NCI-H128 (cell line): ENCODE results near the gene XPA.
"Not testable (repeated sequence)": the region's sequence is repeated elsewhere in the genome, so short reads cannot be mapped to it uniquely, and the experiment has no call there.

Source experiments
- DNase-seq: peaks from one replicate; lab custom pipeline; 2025; ENCODE audit not compliant: unreplicated experiment; lab: John Stamatoyannopoulos, UW

XPA gene

DNA sequence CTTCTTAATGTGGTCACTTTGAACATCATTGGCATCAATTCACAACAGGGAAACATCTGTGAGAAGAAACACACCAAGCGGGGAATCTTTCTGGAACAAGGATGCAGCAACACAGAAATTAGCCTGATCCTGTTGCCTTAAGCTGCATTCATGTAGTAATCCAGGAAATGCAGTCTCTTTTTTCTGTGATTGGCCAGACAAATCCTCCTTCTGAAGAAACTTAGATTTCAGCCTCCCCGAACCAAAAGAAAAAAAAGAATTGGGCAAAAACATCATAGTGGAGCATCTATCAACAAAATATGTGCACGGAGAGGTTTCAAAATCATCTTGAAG is 7.2 kb upstream of the XPA start:
- DNase-seq, result no peak

DNA sequence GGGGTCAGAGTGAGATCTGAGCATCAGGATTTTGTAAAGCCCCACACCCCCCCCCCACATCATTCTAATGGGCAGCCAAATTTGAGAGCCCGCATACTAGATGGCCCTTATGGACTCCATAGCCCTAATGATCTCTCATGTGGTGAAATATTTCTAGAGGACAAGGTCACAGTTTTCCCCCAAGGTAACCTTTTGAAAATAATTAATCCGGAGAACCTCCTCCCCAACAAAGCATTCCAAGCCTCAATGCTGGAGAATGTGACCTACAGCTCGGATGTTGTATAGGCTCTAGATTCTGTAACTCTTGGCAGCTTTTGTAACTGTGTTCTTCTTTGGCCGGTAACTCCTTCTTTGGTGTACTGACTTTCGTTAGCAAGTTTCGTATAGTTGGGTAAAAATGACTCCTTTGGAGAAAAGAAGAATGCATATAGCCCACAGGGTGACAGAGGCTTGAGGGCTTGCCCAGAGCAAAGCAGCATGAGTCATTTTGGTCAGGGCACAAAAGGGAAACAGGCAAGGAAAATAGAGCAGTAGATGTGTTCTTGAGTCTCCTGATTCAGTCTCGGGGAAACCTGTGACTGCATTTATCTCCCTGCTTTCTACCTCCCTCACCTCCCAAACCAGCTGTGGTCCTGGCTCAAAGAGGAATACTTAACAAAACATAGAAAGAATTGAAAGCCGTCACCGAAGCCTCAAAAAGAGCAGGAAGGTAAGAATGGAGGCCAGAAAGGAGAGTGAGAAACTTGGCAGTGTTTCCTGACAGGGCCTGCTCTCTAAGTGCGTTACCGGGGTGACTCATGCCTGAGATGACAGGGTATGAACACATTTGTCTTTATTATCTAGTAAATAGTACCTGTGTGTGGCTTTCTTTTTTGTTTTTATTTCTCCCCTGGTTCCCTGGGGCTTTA is 6.6 kb upstream of the XPA start:
- DNase-seq, result no peak

DNA sequence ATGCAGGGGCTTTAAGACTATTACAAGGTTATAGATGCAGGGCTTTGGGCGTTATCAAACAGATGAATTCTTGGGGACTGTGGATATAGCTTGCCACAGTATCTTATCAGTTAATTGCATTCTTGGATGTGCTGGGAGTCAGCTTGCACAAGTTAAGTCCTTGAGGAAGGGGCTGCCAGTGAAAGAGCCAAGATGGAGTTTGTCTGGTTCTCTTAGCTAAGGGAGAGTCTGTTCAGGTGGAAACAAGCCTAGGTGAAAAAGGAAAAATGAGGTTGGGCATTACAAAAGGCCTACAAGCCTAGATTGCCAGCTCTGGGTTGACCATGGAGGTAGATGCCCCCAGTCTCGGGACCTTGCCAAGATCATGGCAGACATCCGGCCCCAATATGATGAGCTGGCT is 2.7 kb upstream of the XPA start:
- not testable (repeated sequence) for DNase-seq

DNA sequence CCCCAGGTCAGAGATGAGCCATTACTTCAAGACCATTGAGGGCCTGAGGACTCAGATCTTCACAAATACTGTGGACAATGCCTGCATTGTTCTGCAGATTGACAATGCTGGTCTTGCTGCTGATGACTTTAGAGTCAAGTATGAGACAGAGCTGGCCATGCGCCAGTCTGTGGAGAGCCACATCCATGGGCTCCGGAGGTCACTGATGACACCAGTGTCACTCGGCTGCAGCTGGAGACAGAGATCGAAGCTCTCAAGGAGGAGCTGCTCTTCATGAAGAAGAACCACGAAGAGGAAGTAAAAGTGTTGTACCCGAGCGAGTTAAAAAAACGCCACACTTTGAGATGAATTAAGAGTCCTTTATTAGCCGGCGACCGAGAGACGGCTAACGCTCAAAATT is 2.1 kb upstream of the XPA start:
- DNase-seq, result not testable (repeated sequence)

DNA sequence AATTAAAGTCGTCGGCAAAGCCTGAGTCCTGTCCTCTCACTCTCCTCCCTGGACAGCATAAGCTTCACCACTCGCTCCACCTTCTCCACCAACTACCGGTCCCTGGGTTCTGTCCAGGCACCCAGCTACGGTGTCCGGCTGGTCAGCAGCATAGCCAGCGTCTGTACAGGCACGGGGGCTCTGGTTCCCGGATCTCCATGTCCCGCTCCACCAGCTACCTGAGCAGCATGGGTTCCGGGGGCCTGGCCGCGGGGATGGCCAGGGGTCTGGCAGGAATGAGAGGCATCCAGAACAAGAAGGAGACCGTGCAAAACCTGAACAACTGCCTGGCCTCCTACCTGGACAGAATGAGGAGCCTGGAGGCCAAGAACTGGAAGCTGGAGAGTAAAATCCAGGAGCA is 1.7 kb upstream of the XPA start:
- DNase-seq, result no peak

DNA sequence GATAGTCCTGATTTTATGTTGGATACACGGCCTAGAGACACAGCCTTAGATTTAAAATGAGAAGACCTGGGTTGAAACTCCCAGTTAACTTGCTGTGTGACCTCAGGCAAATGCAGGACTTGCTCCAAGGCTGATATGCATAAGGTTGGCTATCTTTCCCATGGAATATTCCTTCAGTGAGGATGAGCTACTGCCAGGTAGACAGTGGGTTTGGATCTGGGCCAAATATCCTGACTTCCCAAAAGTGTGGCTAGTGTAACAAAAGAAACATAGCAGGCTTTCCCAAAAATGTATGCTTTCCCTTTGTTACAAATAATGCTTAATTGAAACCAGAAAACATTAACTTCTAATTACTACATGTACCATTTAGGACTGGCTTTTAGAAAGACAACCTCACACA is 697 bp upstream of the XPA start:
- no peak for DNase-seq

DNA sequence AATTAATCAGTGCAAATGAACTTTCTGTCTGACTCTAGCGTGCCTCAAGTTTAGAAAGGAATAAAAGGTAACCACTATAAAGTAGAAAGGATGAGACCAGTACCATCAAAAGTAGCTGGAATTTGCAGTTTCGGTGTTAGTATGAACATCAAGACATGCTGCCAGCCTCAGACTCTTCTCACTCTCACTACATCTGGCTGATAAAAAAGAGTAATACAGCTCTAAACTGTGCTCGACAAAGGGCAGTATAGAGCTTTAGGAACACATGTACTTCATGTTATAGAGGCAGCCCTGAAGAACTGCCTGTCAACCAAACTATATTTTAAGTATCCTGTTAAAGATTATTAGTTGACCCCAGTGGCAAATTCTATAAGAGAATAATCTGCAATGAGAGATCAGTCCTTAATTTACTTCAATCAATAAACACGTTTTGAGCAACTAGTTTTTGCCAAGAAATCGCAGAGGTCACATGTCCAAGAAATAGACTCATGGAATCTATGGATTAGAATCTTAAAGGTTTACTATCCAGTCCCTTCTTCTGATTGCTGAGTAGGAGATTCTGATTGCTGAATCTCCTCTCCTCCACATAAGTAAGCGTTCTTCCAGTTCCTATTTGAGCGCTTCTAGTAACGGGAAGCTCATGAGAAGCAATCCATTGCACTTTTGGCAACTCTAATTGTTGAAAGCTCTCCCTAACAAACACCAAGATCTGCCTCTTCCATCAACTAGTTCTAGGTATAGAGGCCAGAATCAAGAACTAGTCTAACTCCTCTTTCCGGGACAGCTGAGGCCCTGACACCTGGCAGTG is 941 bp downstream of the XPA start:
- no peak for DNase-seq

DNA sequence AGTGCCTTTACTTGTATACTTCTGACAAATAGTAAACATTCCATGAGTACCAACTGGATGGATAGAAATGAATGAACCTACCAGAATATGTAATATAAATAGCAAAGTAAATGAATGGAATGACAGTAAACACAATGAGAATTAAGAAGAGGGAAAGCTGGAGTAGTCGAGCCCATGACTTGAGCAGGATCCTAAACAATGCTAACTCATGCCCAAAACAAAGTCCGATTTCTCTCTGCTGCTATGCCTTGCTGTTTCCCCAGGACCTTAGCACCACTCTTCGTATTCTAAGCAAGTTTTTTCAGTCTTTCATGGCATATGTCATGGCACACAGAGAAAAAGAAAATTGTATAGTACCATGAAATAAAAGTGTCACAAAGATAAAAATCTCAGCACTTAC is 1.8 kb downstream of the XPA start:
- DNase-seq, result no peak

DNA sequence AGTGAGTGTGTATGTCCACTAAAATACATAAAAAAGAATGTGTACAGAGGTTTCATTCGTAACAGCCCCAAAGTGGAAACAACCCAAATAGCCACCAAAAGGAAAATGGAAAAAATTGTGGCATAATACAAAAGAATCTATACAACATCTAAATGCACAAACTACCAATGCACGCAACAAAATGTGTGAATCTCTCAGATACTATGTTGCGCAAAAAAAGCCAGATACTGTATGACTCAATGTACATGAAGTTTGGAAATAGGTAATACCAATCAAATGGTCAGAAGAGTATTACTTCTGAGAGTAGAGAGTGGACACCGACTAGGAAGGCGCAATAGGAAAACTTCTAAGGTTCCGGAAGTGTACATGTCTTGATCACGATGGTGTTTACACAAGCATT is 2.4 kb downstream of the XPA start:
- DNase-seq, result no peak

DNA sequence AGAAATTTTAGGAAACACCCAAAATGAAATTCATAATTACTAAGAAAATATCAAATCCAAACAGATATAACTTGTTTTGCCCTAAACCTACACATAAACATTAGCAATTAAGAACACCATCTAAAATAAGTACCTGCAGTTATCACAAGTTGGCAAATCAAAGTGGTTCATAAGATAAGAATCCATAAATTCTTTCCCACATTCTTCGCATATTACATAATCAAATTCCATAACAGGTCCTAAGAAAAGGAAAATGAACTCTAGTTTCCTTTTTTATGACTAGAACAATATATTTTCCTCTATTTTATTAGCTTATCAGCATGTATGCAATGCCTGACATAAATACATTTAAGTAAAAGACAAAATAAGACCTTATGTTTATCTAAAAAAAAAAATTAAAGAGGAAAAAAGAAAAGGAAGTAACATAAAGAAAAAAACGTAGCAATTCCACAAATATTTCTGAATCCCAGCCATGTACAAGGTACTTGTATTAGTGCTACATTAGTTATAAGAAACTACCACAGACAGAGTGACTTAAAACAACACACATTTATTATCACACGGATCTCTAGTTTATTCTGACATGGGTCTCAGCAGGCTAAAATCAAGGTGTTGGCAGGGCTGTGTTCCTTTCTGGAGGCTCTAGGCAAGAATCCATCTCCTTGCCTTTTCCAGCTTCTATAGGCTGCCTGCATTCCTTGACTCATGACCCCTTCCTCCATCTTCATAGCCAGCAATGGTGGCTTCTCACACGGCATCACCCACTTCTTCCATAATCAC is 7.5 kb downstream of the XPA start:
- no peak for DNase-seq

DNA sequence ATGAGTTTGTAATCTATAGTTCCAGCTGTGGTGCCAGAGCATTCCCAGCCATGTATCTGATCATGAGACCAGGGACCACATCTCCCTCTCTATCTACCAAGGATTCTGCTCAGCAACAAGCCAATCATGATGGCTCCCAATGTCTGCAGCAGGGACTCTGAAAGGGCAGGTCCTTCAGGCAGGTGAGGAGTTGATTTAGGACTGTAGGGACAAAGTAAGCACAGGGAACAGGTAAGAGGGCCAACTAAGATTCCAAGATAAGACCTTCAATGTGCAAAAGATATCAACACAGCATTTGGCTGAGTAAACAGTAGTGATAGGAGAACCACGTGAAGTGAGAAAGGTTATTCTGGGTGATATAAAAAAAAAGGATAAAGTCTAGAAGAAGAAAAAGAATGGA is 8.5 kb downstream of the XPA start:
- no peak for DNase-seq

DNA sequence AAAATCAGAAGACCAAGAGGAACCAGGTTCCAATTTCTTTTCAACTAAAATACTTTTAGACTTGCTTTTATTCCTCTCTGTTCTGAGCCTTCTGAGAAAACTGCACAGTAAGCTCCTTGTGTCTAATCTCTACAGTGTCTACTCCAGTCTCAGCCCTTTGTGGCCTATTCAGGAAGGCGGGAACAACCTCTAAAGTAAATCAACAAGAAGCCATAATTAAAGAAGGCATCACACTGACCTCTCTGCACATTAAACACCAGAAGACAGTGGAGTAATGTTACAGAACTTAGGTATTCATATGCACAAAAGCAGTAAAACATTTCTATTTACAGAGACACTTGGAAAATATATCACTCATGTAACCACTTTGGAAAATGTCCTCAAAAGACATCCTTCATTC is 14.9 kb downstream of the XPA start:
- DNase-seq, result no peak

DNA sequence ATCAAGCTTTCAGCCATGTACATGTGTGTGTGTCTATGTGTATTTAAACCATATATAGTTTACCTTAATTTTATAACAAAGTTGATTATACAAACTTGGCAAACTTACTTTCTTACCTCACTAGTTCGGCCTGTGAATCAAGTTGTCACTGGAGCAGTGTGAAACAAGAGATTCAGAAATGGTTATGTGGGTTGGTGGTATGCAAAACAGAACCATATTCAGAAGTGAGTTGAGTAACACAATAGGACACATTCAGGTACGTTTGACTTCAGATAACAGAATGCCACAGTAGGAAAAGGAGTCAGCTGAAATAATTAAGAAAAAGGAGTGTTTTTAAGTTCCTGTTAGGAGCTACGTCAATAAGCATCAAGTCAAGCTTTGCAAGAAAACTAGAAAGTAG is 21.5 kb downstream of the XPA start:
- no peak for DNase-seq

DNA sequence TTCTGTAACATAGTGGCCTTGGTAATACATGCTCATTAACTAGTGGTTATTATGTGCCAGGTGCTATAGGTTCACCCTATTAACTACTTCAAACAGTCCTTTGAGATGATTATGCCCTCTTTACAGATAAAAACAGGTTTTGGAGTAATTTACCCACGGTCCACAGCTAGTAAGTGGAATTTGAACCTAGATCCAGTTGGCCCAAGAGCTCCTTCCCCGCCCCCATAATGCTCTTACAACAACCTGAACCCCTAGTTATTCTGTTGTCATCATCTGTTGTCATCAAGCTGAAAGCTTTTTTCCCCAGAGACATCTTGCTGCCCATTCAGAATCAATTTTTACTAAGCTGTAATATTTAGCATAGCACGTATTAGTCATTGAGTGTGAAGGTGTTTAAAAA is 23.2 kb downstream of the XPA start:
- DNase-seq, result no peak

DNA sequence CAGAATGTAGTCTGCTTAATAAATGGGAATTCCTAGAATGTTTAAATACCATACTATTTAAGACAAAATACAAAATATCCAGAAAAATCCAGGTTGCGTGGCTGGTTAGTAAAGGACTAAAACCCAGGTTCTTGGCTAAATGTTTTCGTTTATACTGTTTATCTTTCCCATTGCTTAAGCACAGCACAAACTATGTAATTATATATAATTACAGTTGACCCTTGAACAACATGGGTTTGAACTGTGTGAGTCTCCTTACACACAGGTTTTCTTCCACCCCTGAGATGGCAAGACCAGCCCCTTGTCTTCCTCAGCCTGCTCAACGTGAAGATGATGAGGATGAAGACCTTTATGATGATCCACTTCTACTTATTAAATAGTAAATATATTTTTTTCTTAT is 24.7 kb downstream of the XPA start:
- no peak for DNase-seq

DNA sequence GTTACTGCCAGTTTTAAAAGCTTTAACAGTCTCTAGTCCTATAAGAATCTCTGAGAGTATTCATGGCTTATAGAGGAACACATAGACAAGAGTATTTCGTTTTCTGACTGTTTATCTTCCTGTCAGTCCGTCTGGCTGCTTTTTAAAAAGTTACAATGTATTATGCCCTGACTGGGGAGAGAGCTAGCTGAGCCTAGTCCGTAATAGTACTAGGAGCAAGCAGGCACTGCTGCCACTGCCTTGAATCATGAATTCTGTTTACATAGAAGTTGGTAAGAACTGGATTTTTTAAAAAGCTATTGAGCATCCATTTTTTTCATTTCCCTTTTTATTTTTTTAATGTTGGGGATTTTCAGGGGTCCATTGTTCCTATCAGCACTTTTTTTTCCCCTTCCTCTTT is 26.6 kb downstream of the XPA start:
- DNase-seq, result no peak

DNA sequence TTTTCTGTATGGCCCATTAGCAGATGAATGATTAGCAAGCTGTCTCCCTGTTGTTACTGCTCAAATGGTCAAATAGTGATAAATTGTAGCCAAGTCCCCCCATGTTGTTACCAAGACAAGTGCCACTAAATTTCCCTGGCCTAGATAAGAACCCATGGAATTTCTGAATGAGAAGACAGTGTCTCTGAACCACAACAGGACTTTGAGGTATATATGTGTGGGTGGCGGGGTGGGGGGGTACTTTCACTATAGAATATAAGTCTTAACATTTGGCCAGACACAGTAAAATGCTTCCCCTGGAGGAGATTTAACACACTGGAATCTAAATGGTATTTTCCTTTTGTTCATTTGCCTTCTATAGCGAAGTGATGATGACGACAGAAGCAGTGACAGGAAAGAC is 28.7 kb downstream of the XPA start:
- DNase-seq, result no peak

DNA sequence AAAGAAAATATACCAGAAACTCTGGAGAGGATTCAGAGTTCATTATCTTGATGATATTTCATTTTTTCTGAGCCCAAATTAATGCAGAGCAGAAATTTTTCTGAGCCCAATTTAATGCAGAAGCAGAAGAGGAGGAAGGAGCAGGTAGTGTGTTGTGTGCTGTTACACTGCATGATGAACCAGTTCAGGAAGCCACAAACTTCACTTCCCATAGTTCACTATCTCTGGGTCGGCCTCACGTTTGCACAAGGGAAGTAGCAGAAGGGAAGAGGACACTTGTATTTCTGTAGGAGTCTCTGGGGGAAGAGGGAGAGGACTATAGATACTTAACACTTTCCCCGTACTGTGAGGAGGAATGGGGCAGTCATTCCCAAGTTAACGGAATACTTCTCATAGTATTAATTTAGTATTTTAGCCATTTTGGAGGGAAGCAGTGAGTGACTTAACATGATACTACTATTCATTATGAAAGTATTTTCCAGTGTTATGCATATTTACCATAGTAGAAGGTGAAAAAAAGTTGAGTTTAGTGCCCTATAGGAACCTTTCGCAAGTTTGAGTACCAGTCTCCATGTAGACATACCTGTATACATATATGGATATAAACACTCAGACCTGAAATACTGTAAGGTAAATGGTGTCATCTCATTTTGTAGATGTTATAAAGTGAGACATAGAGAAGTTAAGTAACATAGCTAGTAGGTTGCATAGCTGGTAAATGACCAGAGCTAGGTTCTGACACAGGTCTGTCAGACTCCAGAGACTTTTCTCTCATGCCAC is 30.0 kb downstream of the XPA start:
- no peak for DNase-seq

DNA sequence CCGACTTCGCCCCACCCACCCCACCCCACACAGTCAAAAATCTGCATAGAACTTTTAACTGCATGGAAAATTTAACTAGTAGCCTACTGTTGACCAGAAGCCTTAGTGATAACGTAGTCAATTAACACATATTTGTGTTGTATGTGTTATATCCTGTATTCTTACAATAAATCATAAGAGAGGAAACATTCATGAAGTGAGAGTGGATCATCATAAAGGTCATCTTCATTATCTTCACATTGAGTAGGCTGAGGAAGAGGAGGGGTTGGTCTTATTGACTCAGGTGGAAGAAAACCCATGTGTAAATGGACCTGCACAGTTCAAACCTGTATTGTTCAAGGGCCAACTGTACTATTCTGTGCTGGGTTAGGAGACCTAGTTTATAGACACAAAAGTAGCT is 31.4 kb downstream of the XPA start:
- DNase-seq, result no peak

DNA sequence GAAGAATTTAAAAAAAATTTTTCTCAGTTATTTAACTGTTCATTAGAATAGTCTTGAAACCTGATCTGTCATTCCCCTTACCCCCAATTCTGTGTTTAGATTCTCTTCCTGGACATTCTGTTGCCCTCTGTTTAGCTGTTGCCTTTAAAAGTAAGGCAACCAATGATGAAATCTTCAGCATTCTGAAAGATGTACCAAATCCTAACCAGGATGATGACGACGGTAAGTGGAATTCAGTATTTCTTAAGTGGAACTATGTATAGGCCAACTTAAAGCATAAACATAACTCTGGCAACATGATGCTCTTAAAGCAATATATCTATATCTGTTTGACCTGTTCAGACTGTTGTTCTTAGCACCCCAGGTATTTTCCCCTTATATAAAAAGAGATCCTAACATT is 36.3 kb downstream of the XPA start:
- DNase-seq, result no peak

DNA sequence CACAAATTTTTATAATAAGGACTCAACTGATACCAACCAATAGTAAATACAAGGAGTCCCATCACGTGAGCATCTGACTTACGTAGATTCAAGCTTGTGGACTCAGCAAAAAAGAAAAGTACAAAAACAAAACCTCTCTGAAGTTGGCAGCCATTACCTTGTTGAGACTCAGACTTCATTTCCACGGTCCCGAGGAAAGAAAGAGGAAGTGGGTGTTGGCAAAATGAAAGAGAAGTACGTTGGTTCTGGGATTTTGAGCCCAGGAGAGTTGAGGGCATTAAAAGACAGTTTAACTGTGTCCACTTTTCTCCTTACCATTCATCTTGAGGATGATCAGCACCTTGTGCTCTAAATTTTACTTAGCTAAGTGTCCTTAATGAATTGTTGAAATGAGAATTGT is 36.8 kb downstream of the XPA start:
- DNase-seq, result no peak
